PC-3 (cell line): ENCODE results near the gene PTPN14. TPM values are rescaled to one million over a fixed set of nuclear protein-coding genes. Genes with fewer than 3 reads are reported as not detected.
A peak's percentile ranks its signal among the peaks of the same experiment; 100 is the strongest.
"Not testable (repeated sequence)": the region's sequence is repeated elsewhere in the genome, so short reads cannot be mapped to it uniquely, and the experiment has no call there.

Source experiments
- ATAC-seq: fragments of 200-7000 bp; cut with Tn5 transposase; 2 replicates; pipeline ENCODE4 v1.9.1; 2020; ENCODE audit warnings: mild to moderate bottlenecking, moderate library complexity
- BruUV-seq: library from RNA; stranded (reverse); fragments of 400-500 nt; replicated peaks from 2 replicates; lab custom pipeline; 2021; lab: Mats Ljungman, UMichigan
- CTCF ChIA-PET: fragments of 300-600 bp; sonication (Branson Sonifier 250); formaldehyde crosslinking; loops from one replicate; lab custom pipeline; 2022; ENCODE audit warnings: antibody characterized with exemption; lab: Charles Lee
- POLR2A ChIA-PET: fragments of 300-600 bp; sonication (Branson Sonifier 250); formaldehyde crosslinking; loops from one replicate; lab custom pipeline; 2022; ENCODE audit warnings: antibody characterized with exemption; ENCODE audit not compliant: unreplicated experiment; lab: Charles Lee
- DNase-seq: peaks from one replicate; pipeline ENCODE4 v3.0.0-alpha.2; 2015
- H2AFZ ChIP-seq: fragments of 300-600 bp; sonication (generic); 2 replicates; pipeline ENCODE4 v1.6.0; 2016; ENCODE audit warnings: antibody characterized with exemption, low read length
- H3F3A ChIP-seq: fragments of 300-600 bp; sonication (generic); one replicate; pipeline ENCODE4 v1.6.0; 2017; ENCODE audit warnings: antibody characterized with exemption, low read length, control low read depth, mild to moderate bottlenecking; ENCODE audit not compliant: unreplicated experiment
- H3K27ac ChIP-seq: fragments of 300-600 bp; sonication (generic); 2 replicates; pipeline ENCODE4 v1.5.1; 2016; ENCODE audit warnings: mild to moderate bottlenecking, low read length
- H3K27me3 ChIP-seq: fragments of 300-600 bp; sonication (generic); 2 replicates; pipeline ENCODE4 v1.6.1; 2016; ENCODE audit warnings: low read length, mixed read lengths
- H3K36me3 ChIP-seq: fragments of 300-600 bp; sonication (generic); 2 replicates; pipeline ENCODE4 v1.6.1; 2016; ENCODE audit warnings: low read depth, mixed run types, low read length, mixed read lengths
- H3K4me1 ChIP-seq: fragments of 300-600 bp; sonication (generic); 2 replicates; pipeline ENCODE4 v1.5.1; 2016; ENCODE audit warnings: low read length; ENCODE audit not compliant: insufficient read depth
- H3K4me2 ChIP-seq: fragments of 300-600 bp; sonication (generic); 2 replicates; pipeline ENCODE4 v1.6.0; 2016; ENCODE audit warnings: low read length
- H3K4me3 ChIP-seq: fragments of 300-600 bp; sonication (generic); 2 replicates; pipeline ENCODE4 v1.5.1; 2016; ENCODE audit warnings: mild to moderate bottlenecking, low read length, mixed read lengths
- H3K79me2 ChIP-seq: fragments of 300-600 bp; sonication (generic); 2 replicates; pipeline ENCODE4 v1.6.1; 2017; ENCODE audit warnings: low read length, mixed read lengths
- H3K9ac ChIP-seq: fragments of 300-600 bp; sonication (generic); 2 replicates; pipeline ENCODE4 v1.6.0; 2016; ENCODE audit warnings: mild to moderate bottlenecking, low read length
- H3K9me2 ChIP-seq: fragments of 300-600 bp; sonication (generic); replicated peaks from 2 replicates; pipeline ENCODE4 v1.6.1; 2016; ENCODE audit warnings: mixed run types, low read length, mixed read lengths
- H3K9me3 ChIP-seq: fragments of 300-600 bp; sonication (generic); 2 replicates; pipeline ENCODE4 v1.6.1; 2016; ENCODE audit warnings: low read length, mixed read lengths
- H4K20me1 ChIP-seq: fragments of 300-600 bp; sonication (generic); 2 replicates; pipeline ENCODE4 v1.6.1; 2016; ENCODE audit warnings: low read length, mixed read lengths
- CTCF ChIP-seq: fragments of 300-600 bp; sonication (generic); conservative IDR thresholded peaks from 2 replicates; pipeline ENCODE4 v1.5.1; 2017; ENCODE audit warnings: antibody characterized with exemption, low read depth, mild to moderate bottlenecking, low read length
- EZH2 ChIP-seq: fragments of 300-600 bp; sonication (generic); IDR thresholded peaks from one replicate; pipeline ENCODE4 v1.6.1; 2017; ENCODE audit warnings: antibody characterized with exemption, mild to moderate bottlenecking, low read length; ENCODE audit not compliant: unreplicated experiment
- EZH2phosphoT487 ChIP-seq: fragments of 300-600 bp; sonication (generic); IDR thresholded peaks from 2 replicates; pipeline ENCODE4 v1.6.1; 2018; ENCODE audit warnings: mild to moderate bottlenecking, antibody characterized with exemption, low read length, borderline replicate concordance
- intact Hi-C: fragments of 100-400 bp; cut with micrococcal nuclease; formaldehyde crosslinking; loops from 2 replicates; pipeline ENCODE4 v1.9.0; 2023
- total RNA-seq: library from RNA; depleted of rRNA; stranded (reverse); fragments of >200 nt; gene quantifications from 2 replicates; pipeline ENCODE4 v1.2.3, GENCODE V29; 2014

PTPN14 gene
- total RNA-seq, 1 experiment from 2014 or later, result 12.6 TPM

- no peak for TF ChIP-seq EZH2
- no peak for TF ChIP-seq CTCF
- no peak for TF ChIP-seq EZH2phosphoT487
- H3K27me3 ChIP-seq, result no peaks in the 10 kb centered on the region
- no peak for ATAC-seq
- BruUV-seq, result no TSS peak
- POLR2A ChIA-PET, result interaction anchor here (0.7 kb wide), 1 partner anchor 183 kb away, joined by 13 read pairs; no protein-coding TSS in a partner anchor
- peaks cover 13% of the 10 kb centered on the region for H3K9me3 ChIP-seq
- CTCF ChIA-PET, result no interaction called here
- H3K4me3 ChIP-seq, result no peak overlapping the region
- H3K27ac ChIP-seq, result no peak overlapping the region
- no peak overlapping the region for H2AFZ ChIP-seq
- no peak for DNase-seq
- H3K79me2 ChIP-seq, result no peaks in the 10 kb centered on the region
- H3F3A ChIP-seq, result no peaks in the 10 kb centered on the region
- intact Hi-C loops, result no loop called here
- peaks cover 4% of the 10 kb centered on the region; the same call in 1 of the 2 replicates for H3K36me3 ChIP-seq
- peaks cover 45% of the 10 kb centered on the region for H3K4me1 ChIP-seq
- no peaks in the 10 kb centered on the region for H4K20me1 ChIP-seq
- no peak overlapping the region for H3K9ac ChIP-seq
- H3K4me2 ChIP-seq, result no peak overlapping the region
- no peaks in the 10 kb centered on the region for H3K9me2 ChIP-seq
Measured at GRCh38 chr1:214579183-214579582, 27.8 kb upstream of the PTPN14 start.

GRCh38 chr1:214576120-214576519 is 24.7 kb upstream of the PTPN14 start:
- intact Hi-C loops, BruUV-seq, ATAC-seq, CTCF ChIA-PET, H3K27me3 ChIP-seq, DNase-seq, H3F3A ChIP-seq, POLR2A ChIA-PET, H3K79me2 ChIP-seq, H4K20me1 ChIP-seq, H3K27ac ChIP-seq, H3K9ac ChIP-seq, H3K4me2 ChIP-seq, H2AFZ ChIP-seq, H3K36me3 ChIP-seq, H3K4me3 ChIP-seq, H3K9me2 ChIP-seq: not testable (repeated sequence)
- Histone ChIP-seq H3K4me1 (peaks cover 22% of the 10 kb centered on the region), H3K9me3 (peaks cover 13% of the 10 kb centered on the region)

- no peaks in the 10 kb centered on the region for H3K9me2 ChIP-seq
- intact Hi-C loops, result no loop called here
- peaks cover 13% of the 10 kb centered on the region for H3K9me3 ChIP-seq
- ATAC-seq (no peak), DNase-seq (peak; percentile 71)
- H3K4me3 ChIP-seq, result no peak overlapping the region
- H4K20me1 ChIP-seq, result no peaks in the 10 kb centered on the region
- H3F3A ChIP-seq, result no peaks in the 10 kb centered on the region
- TF ChIP-seq EZH2 (no peak), CTCF (no peak), EZH2phosphoT487 (no peak)
- H3K4me1 ChIP-seq, result peaks cover 32% of the 10 kb centered on the region
- no peaks in the 10 kb centered on the region for H3K27me3 ChIP-seq
- no peaks in the 10 kb centered on the region for H3K79me2 ChIP-seq
- H2AFZ ChIP-seq, result no peak overlapping the region
- H3K9ac ChIP-seq, result no peak overlapping the region
- peaks cover 4% of the 10 kb centered on the region; the same call in 1 of the 2 replicates for H3K36me3 ChIP-seq
- ChIA-PET POLR2A (no interaction called here), CTCF (no interaction called here)
- H3K27ac ChIP-seq, result no peak overlapping the region
- H3K4me2 ChIP-seq, result peak overlapping the region; percentile 1; the same call in 1 of the 2 replicates
- no TSS peak for BruUV-seq
Measured at GRCh38 chr1:214574598-214575411, 23.4 kb upstream of the PTPN14 start.
